GM21360 (cell line): ENCODE measurements around the gene GSE1.

Experiments used
- ATAC-seq: cut with Tn5 transposase; IDR thresholded peaks from one replicate; pipeline ENCODE4 v1.9.1; 2021; ENCODE audit warnings: mild to moderate bottlenecking, moderate library complexity; ENCODE audit not compliant: unreplicated experiment

The GSE1 gene

GRCh38 chr16:85645021-85645589 is 32.0 kb downstream of the GSE1 start:
- no peak for ATAC-seq

- ATAC-seq: no peak
These were observed 33.3 kb downstream of the GSE1 start for GRCh38 chr16:85646358-85646907.

- ATAC-seq: no peak
These were observed 33.9 kb downstream of the GSE1 start for GRCh38 chr16:85646976-85647375.

- no peak for ATAC-seq
These were observed 35.1 kb downstream of the GSE1 start for GRCh38 chr16:85648070-85648714.

- ATAC-seq: no peak
These were observed 35.7 kb downstream of the GSE1 start for GRCh38 chr16:85648805-85649204.

GRCh38 chr16:85649411-85650134 is 36.5 kb downstream of the GSE1 start:
- ATAC-seq: no peak

- ATAC-seq: no peak
These were observed 37.2 kb downstream of the GSE1 start for GRCh38 chr16:85650135-85650843.

- ATAC-seq: no peak
These were observed 37.9 kb downstream of the GSE1 start for GRCh38 chr16:85650844-85651628.

- no peak for ATAC-seq
These were observed 38.7 kb downstream of the GSE1 start for GRCh38 chr16:85651629-85652430.

GRCh38 chr16:85652431-85653221 is 39.5 kb downstream of the GSE1 start:
- no peak for ATAC-seq

GRCh38 chr16:85653290-85653891 is 40.3 kb downstream of the GSE1 start:
- ATAC-seq: no peak

GRCh38 chr16:85654251-85655095 is 41.4 kb downstream of the GSE1 start:
- no peak for ATAC-seq

- ATAC-seq: no peak
These were observed 42.4 kb downstream of the GSE1 start for GRCh38 chr16:85655216-85656129.

- no peak for ATAC-seq
These were observed 43.5 kb downstream of the GSE1 start for GRCh38 chr16:85656351-85657266.

- ATAC-seq: no peak
These were observed 44.1 kb downstream of the GSE1 start for GRCh38 chr16:85657267-85657650.

GRCh38 chr16:85657996-85658395 is 44.9 kb downstream of the GSE1 start:
- no peak for ATAC-seq
